Measurements from ENCODE around the gene CLRN2. TPM values are rescaled to one million over a fixed set of nuclear protein-coding genes. Genes with fewer than 3 reads are reported as not detected.

The CLRN2 gene
- total and polyA plus RNA-seq, 2 donors (not counting 3 experiments of a cell fraction or from before 2014, with no cell fraction given) = not detected

GRCh38 chr4:17545374-17546140 is 30.6 kb downstream of the CLRN2 start:
- TF ChIP-seq JUN (IDR thresholded peaks at IDR 0.05; ENCODE audit: borderline replicate concordance, insufficient read depth, insufficient read length, low read depth) (no peak), MYC (IDR thresholded peaks at IDR 0.05; ENCODE audit: low read depth, low read length) (no peak), FOS (IDR thresholded peaks at IDR 0.05; ENCODE audit: borderline replicate concordance, insufficient read depth, low read length) (no peak), CTCF (IDR thresholded peaks at IDR 0.05; ENCODE audit: extremely low read depth in 1 of 2, insufficient read depth in 1 of 2, low read depth in 1 of 2, low read length in 2 of 2) (no peak), EZH2 (IDR thresholded peaks at IDR 0.05; ENCODE audit: borderline replicate concordance, low read depth, low read length, severe bottlenecking) (no peak), POLR2A (IDR thresholded peaks at IDR 0.05; ENCODE audit: low read depth, low read length) (no peak), GATA2 (IDR thresholded peaks at IDR 0.05; ENCODE audit: insufficient read depth, insufficient read length, low read depth, low read length) (no peak), POLR2AphosphoS5 (IDR thresholded peaks at IDR 0.05; ENCODE audit: insufficient read depth, low read depth, low read length) (no peak)
- TF ChIP-seq, protein P1, sequence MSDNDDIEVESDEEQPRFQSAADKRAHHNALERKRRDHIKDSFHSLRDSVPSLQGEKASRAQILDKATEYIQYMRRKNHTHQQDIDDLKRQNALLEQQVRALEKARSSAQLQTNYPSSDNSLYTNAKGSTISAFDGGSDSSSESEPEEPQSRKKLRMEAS (IDR thresholded peaks at IDR 0.05; ENCODE audit: insufficient read depth, insufficient read length) = no peak
- POLR2A ChIA-PET = no interaction called here
- Histone ChIP-seq H3K9me1 (replicated peaks; ENCODE audit: control insufficient read depth, extremely low read depth, insufficient read depth, low read length) (no peaks in the 10 kb centered on the region), H2AFZ (ENCODE audit: low read depth, low read length) (no peak overlapping the region), H3K9ac (replicated peaks; ENCODE audit: extremely low read depth, insufficient read depth, low read length) (no peak overlapping the region), H3K36me3 (ENCODE audit: control insufficient read depth in 2 of 2, extremely low read depth in 1 of 2, insufficient read depth in 2 of 2, low read length in 2 of 2) (no peaks in the 10 kb centered on the region), H3K79me2 (ENCODE audit: control insufficient read depth, insufficient read depth, low read length) (no peaks in the 10 kb centered on the region), H3K27me3 (ENCODE audit: control insufficient read depth in 2 of 2, insufficient read depth in 2 of 2, low read length in 2 of 2) (peaks cover 0 to 3% of the 10 kb centered on the region in 2 experiments), H3K4me2 (ENCODE audit: insufficient read depth, low read length) (no peak overlapping the region), H4K20me1 (replicated peaks; ENCODE audit: control insufficient read depth, extremely low read depth, insufficient read depth, low read length) (no peaks in the 10 kb centered on the region), H3K4me3 (replicated peaks in 1 of 3; ENCODE audit: insufficient read depth in 1 of 3, low read depth in 1 of 3, low read length in 3 of 3) (no peak overlapping the region), H3K9me3 (replicated peaks; ENCODE audit: control insufficient read depth, insufficient read depth, low read length) (no peaks in the 10 kb centered on the region), H3K4me1 (ENCODE audit: control insufficient read depth, extremely low read depth, insufficient read depth, low read length) (peaks cover 4% of the 10 kb centered on the region), H3K27ac (ENCODE audit: insufficient read depth, low read depth, low read length) (no peak overlapping the region)
- CTCF ChIA-PET = interaction anchor here (1.5 to 1.7 kb wide), 2 partner anchors 10 to 91 kb away, joined by 3 to 4 read pairs; no protein-coding TSS in a partner anchor
- no peak for FAIRE-seq
- intact Hi-C loops (cut with micrococcal nuclease) (no loop called here), dilution Hi-C loops (cut with MboI; ENCODE audit: extremely low pct_ligation_motif_present, low sequenced_read_pairs) (no loop called here)
- no TSS peak for BruUV-seq (replicated peaks)
- no peak for DNase-seq (ENCODE audit: low read depth, low spot score)
